ENCODE data around the gene TBC1D24.

DNA sequence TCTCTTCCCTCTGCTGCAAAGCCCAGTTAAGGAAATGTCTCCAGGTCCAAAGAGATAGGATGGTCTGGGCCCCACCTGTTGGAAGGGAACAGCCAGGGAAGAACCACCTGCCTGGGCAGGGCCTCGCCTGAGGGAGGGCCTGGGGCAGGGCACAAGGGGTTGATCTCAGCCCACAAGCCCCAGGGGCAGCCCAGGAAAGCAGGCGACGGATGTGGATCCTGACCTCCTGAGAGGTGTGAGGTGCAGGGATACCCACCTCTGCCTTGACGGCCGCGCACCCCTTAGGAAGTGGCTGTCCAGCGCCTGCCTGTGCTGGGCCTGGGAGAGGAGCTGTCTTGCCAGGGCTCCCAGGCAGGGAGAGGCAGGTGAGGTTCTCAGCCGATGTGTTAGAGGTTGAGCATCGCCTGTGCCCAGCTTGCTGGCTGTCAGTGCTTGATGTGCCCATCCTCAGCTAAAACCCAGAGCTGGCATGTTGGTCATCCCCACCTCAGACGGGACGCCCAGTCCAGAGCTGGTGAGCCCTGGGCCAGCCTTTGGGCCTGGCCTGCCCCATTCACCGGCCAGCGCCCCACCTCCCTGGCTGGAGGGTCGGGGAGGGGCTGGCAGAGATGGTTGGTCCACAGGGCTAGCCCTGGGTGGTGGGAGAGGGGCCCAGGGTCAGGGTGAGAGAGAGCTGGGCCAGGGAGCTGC is 55.8 kb downstream of the TBC1D24 start:
- TF ChIP-seq, protein P1, sequence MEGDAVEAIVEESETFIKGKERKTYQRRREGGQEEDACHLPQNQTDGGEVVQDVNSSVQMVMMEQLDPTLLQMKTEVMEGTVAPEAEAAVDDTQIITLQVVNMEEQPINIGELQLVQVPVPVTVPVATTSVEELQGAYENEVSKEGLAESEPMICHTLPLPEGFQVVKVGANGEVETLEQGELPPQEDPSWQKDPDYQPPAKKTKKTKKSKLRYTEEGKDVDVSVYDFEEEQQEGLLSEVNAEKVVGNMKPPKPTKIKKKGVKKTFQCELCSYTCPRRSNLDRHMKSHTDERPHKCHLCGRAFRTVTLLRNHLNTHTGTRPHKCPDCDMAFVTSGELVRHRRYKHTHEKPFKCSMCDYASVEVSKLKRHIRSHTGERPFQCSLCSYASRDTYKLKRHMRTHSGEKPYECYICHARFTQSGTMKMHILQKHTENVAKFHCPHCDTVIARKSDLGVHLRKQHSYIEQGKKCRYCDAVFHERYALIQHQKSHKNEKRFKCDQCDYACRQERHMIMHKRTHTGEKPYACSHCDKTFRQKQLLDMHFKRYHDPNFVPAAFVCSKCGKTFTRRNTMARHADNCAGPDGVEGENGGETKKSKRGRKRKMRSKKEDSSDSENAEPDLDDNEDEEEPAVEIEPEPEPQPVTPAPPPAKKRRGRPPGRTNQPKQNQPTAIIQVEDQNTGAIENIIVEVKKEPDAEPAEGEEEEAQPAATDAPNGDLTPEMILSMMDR (IDR thresholded peaks at IDR 0.05 in 4 of 5, conservative IDR thresholded peaks at IDR 0.05 in 1 of 5), result no peak
- TF ChIP-seq POLR2A (IDR thresholded peaks at IDR 0.05), result no peak
